ENCODE results near the gene ZNF391.

Gene ZNF391

GRCh38 chr6:27452496-27452897 is 63.9 kb downstream of the ZNF391 start:
- POLR2A ChIA-PET = no interaction called here
- no peak for TF ChIP-seq CTCF (IDR thresholded peaks at IDR 0.05; ENCODE audit: control extremely low read depth, extremely low read depth, low read depth, missing control alignments)
- no peak for DNase-seq (ENCODE audit: extremely low spot score)
- CTCF ChIA-PET = no interaction called here

Data from GM10248 (cell line).